NCI-H2107 (cell line): ENCODE measurements around the gene SLC38A8.
A peak's percentile ranks its signal among the peaks of the same experiment; 100 is the strongest.

Experiments used
- DNase-seq: peaks from one replicate; lab custom pipeline; 2025; lab: John Stamatoyannopoulos, UW

The SLC38A8 gene

DNA sequence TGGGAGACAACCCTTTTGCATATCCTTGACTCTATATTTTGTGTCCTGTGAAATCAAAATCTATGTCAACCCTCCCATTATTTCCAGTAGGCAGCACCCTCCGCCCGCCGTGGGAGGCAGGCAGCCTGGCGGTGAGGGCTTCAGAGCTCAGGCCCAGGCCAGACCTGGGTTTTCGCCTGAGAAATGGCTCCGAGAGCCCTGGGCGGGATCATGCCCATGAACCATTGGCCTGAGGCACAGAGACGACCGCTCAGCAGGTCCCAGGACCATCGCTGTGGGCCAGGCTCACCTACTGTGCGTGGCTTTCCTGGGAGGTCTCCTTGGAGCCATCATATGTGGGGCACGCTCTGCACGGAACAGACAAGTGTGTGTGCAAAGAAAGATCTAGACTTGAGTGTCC, 6.3 kb upstream of the SLC38A8 start:
- DNase-seq, result no peak

DNA sequence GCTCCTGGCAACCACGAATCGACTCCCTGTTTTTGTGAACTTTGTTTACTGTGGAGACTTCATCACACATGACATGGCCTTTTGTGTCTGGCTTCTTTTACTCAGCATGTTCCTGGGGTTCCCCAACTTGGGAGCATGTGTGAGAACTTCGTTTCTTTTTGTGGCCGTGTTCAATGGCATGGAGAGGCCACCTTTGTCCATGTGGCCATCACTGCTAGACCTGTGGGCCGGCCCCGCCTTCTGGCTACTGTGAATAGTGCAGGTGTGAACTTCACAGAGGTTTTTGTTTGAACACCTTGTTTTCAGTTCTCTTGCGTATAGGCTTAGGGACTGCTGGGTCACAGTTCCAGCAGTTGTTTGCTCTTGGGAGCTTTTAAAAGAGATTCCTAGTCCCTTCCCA, 5.7 kb upstream of the SLC38A8 start:
- DNase-seq, result no peak

DNA sequence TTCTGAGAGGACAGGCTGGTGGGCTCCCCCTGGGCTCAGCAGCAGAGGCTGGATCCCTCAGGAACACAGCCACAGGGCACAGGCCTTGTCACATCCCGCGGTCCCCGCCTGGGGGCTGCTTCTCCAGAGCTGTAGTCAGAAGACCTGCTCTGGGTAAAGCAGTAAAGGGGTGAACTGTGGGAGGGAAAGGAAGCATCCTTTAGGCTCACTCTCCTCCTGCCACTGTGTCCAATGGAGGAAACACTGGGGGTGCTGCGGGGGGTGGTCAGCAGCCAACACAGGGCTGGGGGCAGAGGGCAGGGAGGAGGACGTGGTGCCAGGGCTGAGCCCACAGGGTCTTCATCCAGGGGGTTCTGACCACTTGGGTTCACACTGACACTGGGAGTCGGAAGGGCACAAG, 5.0 kb upstream of the SLC38A8 start:
- no peak for DNase-seq

DNA sequence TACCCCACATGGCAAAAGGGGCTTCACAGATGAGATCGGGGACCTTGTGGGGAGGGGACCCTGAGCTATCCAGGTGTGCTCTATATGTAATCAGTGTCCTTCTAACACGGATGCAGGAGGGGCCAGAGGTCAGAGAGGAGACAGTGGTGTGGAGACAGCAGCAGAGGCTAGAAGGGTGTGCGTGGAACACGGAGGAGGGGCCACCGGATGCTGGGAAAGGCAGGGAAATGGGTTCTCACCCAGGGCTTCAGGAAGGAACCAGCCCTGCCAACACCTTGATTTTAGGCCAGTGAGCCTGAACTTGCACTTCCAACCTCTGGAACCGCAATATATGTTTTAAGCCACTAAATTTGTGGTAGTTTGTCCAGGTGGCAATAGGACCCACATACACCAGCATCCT, 4.6 kb upstream of the SLC38A8 start:
- no peak for DNase-seq

DNA sequence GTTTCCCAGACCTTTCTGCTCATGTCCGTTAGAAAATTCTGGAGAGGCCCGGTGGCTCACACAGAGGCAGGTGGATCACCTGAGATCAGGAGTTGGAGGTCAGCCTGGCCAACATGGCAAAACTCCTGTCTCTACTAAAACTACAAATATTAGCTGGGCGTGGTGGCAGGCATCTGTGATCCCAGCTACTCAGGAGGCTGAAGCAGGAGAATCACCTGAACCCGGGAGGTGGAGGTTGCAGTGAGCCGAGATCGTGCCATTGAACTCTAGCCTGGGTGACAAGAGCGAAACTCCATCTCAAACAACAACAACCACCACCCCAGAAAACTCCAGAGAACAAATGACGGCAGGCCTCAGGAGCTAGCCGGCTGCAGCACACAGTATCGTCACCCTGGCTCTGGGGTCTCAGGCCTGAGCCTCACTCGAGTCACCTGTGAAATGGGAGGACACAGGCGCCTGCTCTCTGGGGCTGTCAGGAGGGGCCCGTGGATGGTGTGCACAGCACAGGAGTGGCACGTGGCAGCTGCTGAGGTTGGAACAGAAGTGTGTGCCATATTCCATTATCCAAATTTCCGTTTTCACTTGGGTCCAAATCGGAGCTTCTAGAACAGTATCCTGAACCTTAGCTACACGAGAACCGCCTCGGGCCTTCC, 3.3 kb upstream of the SLC38A8 start:
- no peak for DNase-seq

DNA sequence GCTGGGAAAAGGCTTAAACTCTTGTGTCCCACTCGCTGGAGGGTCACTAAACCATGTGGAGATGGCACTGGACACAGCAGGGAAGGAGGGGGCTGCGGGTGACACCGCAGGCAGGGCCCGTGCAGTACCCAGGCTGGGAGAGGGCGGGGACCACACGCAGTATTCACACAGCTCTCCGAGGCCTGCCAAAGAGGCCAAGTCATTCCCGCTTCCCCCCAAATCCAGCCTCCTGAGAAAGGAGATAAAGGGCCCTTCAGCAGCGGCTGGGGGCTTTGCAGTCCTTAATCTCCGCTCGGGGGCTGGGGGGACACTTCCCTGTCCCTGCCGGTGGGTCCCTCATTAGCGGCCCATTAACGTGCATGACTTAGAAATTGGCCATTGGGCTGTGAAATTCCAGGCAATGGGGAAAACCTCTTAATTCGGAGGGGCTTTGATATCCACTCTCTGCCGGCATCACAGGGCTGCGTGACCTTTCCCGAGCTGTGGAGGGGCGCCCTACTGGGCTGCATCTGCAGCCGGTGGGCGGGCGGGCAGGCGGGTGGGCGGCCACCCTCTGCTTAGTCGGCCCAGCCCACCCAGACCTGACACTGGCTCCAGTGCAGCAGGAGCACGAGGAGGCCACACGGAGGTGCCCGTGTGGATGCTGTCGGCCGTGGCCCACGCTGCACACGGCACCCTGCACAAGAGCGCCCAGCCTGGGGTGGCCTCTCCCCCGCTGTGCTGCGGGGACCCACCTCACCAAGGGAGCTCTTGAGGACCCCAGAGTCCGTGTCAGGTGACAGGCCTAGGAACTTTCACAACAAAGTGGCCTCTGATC, 2.6 kb upstream of the SLC38A8 start:
- no peak for DNase-seq

DNA sequence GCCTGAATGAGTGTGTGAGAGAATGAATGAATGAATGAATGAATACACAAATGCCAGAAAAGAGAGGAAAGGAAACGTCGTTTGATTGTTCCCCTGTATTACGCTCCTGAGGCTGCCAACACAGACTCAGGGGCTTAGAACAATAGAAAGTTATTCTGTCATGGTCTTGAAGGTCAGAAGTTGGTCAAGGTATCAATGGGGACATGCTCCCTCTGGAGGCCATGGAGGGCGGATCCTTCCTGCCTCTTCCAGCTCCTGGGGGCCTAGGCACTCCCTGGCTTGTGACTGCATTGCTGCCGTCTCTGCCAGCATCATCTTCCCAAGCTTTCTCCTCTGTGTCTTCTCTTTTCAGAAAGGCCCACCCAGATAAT, 1.5 kb upstream of the SLC38A8 start:
- no peak for DNase-seq

DNA sequence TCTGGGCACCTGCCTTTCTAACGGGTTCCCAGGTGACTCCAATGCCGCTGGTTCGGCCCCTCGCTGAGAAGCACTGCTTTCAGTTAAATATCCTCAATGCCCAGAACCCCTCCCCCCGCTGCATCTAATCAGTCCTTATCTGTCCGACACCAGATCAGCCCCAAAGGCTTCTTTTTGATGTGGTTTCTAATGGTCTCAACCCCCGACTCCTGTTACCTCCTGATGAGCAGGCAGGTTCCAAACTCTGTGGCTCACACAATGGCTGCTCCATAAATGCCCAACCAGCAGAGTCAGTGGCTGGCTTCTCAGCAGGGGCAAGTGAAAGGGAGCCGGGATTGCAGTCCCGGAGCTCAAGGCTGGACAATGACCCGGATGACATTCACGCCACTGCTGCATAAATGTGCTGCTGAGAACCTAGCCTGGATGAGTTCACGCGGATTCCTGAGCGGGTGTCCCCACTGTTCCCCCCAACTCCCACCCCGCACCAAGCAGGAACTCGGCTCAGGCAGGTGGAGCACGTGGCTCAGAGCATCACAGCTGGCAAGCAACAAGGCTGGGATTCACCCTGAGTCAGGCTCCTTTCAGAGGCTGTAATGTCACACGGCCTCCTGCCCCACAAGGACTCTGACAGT, 1.0 kb upstream of the SLC38A8 start:
- DNase-seq, result no peak

DNA sequence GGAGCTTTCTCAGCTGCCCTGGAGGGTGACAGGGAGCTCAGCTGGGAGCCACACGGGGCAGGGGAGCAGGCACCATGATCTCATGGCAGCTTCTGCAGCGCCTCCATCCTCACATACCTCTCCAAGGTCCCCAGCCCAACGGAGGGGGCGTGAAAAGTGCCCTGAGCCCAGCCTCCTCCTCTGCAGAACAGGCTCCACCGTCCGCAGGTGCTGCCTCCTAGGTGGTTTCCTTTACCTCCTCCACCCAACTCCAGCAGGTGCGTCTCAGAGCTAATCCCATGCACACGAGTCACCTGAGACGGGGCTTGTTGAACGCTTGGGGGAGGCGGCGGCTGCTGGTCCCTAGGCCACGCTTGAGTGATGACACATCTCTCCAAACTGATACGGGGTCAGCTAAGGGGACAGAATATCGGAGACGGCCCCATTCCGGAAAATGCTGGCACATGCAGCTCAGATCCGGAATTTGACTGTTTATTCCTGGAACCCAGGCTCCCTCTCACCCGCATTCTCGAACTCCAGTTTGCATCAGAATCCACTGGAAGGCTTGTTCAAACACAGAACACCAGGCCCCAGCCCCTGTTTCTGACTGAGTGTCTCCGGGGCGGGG, 387 bp upstream of the SLC38A8 start:
- DNase-seq, result peak; percentile 94

DNA sequence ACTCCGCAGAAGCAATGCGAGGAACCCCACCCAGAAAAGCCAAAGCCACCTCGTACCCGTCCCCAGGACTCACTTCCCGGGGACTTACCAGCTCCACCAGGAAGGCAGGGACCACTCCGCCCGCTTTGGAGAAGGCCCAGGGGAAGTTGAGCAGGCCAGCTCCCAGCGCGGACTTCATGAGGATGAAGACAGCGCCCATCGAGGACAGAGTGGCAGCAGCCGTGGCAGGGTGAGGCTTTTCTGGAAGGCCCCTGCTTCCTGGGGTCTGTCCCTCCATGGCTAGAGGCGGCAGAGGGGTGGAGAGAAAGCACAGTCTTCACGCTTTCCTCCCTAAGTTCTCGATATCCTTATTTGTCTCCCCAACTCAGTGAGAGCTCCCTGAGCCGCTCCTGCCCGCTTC, 714 bp downstream of the SLC38A8 start:
- DNase-seq, result no peak

DNA sequence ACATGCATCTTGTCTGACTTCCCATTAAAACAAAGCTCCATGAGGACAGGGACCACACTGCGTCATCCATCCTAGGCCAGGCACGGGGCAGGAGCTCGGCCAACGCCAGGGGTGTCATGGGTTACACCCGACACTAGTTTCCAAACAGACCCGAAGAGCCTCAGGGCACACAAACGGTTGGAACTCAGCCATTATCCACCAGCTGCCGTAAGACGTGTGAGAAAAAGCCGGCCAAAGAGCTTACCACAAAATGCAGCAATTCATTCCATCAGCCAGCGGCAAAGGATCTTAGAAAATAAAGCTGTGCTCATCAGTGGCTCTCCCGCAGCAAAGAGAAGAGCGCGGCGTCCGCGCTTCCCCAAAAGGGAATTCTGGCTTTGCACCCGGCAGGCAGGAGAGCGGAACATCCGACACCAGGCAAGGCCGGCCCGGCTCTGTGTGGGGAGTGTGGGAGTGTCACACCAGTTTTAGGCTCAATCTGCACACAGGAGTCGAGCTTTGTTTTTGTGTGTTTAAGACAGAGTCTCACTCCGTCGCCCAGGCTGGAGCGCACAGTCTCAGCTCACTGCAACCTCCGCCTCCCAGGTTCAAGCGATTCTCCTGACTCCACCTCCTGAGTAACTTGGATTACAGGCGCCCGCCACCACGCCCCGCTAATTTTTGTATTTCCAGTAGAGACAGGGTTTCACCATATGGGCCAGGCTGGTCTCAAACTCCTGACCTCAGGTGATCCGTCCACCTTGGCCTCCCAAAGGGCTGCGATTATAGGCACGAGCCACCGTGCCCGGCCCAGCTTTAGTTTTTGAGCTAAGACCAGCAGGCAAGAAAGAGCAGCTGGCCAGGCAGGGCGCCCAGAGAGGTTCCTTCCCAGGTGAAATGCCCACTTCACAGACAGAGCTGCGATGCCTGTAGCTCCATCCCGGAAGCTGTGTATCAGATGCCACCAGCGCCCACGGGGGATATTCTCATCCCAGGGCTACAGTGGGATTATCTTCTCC, 1.5 kb downstream of the SLC38A8 start:
- peak; percentile 27 for DNase-seq

DNA sequence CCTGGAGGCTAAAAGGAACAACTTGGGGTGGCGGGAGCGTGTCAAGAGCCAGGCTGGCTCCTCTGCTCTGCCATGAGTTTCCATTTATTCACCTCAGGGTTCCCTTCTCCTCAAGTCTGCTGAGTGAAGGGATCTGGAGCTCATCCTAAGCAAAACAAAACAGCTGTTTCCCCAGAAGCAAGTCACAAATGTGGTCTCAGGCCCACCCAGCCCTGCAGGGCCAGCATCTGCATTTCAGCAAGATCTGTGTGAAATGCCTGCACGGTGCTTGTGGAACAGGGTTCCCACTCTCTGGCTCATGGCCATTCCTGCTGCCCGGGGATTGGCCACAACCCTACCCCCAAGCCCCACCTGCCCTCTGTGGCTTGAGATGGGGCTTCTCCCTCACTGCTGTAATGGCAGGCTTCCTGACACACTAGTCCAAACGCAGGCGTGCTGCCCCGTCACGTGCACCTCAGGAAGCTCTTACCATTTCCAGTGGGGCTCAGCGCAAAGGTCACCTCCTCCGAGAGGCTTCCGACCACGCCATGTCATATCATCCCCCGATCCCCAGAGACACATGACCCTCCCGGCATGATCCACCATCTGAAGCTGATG, 2.3 kb downstream of the SLC38A8 start:
- DNase-seq, result no peak

DNA sequence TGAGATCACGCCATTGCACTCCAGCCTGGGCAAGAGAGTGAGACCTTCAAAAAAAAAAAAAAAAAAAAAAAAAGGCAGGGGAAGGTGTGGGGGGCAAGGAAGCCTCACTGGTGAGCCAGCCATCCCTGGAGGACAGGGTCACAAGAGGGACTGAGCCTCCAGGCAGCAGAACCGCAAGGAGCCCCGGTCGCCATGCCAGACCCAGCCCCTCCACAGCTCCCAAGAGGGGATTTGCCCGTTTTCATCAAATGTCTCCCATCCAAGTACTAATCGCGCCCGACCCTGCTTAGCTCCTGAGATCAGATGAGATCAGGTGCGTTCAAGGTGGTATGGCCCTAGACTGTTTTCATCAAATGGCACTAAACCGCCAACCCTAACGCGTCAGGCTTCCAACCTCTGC, 2.9 kb downstream of the SLC38A8 start:
- DNase-seq, result no peak

DNA sequence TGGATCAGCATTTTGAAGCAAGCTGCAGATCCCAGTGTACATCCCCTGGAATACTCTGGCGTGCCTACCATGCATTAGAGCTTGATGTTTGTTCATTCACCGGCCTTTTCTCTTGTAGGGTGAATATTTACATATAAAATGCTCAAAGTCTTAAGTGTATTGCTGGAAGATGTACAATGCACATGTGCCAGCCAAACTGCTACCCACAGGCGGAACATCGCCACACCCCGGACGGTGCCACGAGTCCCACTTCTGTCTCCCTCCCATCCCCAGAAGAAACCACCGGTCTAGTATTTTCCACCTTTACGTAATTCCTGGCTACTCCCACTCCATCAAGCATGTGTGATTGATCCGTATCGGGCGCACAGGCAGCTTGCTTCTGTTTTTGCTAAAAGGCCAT, 4.1 kb downstream of the SLC38A8 start:
- no peak for DNase-seq

DNA sequence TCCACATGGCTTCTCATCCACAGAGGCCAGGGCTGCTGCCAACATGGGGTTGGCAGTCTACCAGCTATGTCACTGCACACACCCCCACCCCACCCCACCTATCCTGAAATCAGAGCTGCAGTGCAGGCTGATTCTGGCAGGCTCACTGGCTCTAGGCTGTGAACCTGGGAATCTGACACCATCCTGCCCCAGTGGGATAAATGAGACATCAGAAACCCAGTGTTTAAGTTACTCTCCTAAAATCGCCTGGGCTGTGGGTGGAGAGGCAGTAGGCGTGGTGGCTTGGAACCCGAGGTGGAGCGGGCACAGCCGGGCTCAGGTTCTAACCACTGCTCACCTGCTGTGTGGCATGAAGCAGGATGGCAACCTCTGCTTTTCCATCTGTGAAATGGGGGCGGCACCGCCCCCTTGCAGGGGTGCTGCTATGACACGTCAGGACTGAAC, 5.6 kb downstream of the SLC38A8 start:
- DNase-seq, result peak; percentile 54

DNA sequence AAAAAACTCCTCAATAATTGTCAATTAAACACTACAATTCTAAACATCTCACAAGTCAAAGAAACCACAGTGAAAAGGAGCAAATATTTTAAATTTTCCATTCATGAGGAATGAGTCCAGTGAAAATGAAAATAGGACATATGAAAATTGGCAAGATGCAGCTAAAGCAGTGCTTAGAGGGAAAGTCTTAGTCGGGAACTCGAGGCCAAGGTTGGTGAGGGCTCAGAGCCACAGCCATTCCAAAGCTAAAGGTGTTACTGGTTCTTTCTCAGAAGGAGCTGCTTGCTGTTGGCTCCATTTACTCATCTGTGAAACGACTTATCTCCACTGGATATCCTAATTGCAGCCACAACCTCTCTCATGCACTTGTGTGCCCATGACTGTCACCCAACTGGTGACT, 6.5 kb downstream of the SLC38A8 start:
- no peak for DNase-seq

DNA sequence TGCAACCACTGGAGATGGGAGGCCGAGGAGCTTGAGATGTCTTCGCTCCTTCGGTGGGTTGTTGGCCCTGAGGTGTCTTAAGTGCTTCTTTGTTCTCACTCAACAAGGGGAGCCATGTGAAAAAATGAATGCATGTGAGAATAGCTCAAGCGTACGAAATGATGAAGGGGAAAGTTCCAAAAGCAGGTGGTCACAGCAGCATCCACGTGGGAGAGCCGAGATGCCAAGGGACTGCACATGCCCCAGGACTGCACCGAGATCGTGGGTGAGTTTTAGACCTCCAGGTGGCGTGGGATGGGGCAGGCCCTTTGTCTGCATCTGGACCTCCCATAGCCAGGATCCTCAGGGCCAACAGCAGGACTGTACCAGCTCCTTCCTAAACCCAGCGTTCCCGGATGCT, 8.1 kb downstream of the SLC38A8 start:
- no peak for DNase-seq

DNA sequence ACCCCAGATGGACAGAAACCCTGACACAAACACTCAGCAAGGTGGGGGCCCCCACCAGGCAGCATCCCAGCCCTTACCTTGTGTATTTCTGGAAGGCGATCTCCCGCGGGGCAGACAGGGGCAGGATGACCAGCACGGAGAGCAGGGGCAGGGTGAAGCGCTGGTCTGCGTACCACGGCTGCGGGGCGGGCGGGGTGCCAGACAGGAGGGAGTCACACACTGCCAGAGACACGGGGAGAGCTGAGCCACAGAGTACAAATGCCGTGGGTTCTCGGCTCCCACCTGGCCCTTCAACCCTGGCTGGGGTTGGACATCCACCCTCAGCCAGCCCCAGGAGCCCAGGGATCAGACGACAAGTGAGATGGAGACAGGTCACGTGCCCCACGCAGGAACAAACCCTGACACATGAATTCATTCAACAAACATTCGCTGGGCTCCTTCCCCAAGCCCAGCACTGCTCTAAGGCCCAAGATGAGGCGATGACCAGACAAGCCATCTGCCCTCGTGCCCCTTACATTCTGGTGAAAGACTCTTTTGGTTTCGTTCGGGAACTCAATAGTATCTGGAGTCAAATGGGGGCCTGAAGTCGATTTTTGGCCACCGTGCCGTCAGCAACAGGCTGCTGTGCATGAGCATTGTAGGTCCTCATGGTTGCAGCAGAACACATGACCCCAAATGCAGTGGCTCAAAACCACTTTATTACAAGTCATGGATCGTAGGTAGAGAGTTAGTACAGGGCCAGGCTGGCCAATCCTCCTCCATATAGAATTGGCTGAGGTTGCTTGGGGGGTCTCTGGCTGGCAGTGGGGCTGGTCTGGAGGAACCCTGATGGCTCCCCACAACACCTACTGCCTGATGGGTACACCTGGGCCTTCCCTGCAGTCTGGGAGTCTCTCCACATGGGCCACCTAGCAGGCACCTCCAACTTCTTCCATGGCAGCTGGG, 9.1 kb downstream of the SLC38A8 start:
- no peak for DNase-seq

DNA sequence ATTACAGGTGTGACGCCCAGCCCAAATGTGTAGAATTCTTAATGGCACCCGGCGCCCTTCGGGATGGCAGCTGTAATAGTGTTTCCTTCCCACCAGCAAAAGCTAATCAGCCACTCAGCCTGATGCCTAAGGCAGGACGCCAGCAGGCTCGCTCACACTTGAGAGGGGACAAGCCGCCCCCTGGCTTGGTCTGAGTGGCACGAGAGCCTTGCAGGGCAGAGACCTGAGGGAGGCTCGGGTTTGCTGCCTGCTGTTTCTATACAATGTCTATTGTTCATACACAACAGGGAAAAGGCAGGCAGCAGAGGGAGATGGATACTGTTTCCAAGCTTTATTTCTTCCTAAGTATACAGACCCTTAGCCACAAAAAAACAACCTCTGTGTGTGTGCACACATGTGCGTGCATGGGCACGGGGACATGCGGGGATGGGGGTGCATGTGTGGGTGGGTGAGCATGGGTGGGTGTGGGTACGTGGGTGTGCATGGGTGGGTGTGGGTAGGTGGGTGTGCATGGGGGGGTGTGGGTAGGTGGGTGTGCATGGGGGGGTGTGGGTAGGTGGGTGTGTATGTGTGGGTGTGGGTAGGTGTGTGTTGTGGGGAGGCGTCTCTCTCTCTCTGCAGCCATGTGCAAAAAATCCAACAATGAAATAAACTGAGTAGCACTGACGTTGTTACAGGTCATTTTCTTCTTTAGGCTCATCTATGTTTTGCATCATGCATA, 10.0 kb downstream of the SLC38A8 start:
- peak; percentile 47 for DNase-seq
